ENCODE data around the gene CTNNA3.

Gene CTNNA3

DNA sequence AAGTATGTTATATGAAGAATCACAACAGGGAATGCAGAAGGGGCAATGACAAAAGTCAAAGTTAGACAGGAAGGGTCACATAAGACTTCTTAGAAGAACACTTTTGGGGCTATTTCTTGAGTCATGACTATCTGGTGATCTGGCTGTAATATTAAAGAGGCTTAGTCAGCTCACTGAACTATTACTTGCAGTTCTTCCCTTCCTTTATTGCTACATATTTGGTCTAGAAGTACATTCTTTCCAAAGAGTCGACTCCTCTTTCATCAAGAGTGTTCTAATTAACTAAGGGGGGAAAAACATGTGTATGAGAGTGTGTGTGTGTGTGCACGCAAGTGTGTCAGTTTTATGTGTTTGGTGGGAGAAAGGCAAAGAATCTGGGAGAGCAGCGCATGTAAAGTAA is 1017.5 kb downstream of the CTNNA3 start:
- no peak overlapping the region for H3K27ac ChIP-seq (ENCODE audit: low read depth, low read length, severe bottlenecking)
- no peaks in the 10 kb centered on the region for H3K36me3 ChIP-seq (ENCODE audit: control insufficient read depth, insufficient read depth, low read length)
- WGBS, 2 experiments (ENCODE audit: insufficient coverage in 2 of 2), result 79 to 84% methylated on average over 2 of the region's 3 CpGs
- H3K9me3 ChIP-seq (ENCODE audit: control insufficient read depth, low read length), result no peaks in the 10 kb centered on the region
- no peak overlapping the region for H3K4me3 ChIP-seq (ENCODE audit: extremely low read depth, insufficient read depth, low read length, poor library complexity, severe bottlenecking)
- no peaks in the 10 kb centered on the region for H3K4me1 ChIP-seq (ENCODE audit: control insufficient read depth, insufficient read depth, low read length, poor library complexity, severe bottlenecking)

DNA sequence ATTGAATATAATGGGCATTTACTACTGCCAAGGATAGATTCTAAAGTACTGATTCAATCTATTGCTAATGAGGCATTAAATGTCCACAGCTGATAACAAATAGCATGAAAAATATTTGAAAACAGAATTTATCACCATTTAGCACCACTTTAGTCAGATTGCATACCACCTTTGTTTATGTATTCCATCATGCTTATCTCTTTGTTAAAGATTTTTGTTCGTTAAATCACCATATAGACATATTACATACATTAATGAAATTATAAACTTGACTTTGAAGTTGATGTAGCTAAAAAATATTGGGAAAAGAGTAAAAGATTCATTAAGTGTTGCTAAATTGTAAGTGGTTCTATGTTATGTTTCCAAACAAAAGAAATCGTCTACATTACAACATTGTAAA is 1022.9 kb downstream of the CTNNA3 start:
- Histone ChIP-seq H3K36me3 (ENCODE audit: control insufficient read depth, insufficient read depth, low read length) (no peaks in the 10 kb centered on the region), H3K4me1 (ENCODE audit: control insufficient read depth, insufficient read depth, low read length, poor library complexity, severe bottlenecking) (no peaks in the 10 kb centered on the region), H3K27ac (ENCODE audit: low read depth, low read length, severe bottlenecking) (no peak overlapping the region), H3K9me3 (ENCODE audit: control insufficient read depth, low read length) (no peaks in the 10 kb centered on the region), H3K4me3 (ENCODE audit: extremely low read depth, insufficient read depth, low read length, poor library complexity, severe bottlenecking) (no peak overlapping the region)
- no CpG with 5 or more reads among the region's 2 CpGs for WGBS, 2 experiments (ENCODE audit: insufficient coverage in 2 of 2)

DNA sequence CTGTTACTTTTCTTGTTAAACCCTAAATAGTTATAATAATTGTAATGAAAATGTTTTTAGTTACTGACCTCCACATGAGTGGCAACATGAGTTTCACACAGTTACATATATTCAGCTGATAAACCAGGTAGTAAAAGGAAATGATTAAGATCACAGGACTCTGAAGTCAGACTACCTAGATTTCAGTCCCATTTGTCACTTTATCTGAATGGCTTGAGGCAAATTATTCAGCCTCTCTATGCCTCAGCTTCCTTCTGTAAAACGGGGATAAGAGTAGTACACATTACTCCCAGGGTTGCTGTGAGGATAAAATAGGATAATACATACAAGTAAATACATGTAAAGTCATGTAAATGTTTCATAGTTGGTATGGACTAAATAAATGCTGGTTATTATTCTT is 1024.4 kb downstream of the CTNNA3 start:
- H3K4me3 ChIP-seq (ENCODE audit: extremely low read depth, insufficient read depth, low read length, poor library complexity, severe bottlenecking), result no peak overlapping the region
- no peaks in the 10 kb centered on the region for H3K9me3 ChIP-seq (ENCODE audit: control insufficient read depth, low read length)
- no peaks in the 10 kb centered on the region for H3K36me3 ChIP-seq (ENCODE audit: control insufficient read depth, insufficient read depth, low read length)
- no peaks in the 10 kb centered on the region for H3K4me1 ChIP-seq (ENCODE audit: control insufficient read depth, insufficient read depth, low read length, poor library complexity, severe bottlenecking)
- H3K27ac ChIP-seq (ENCODE audit: low read depth, low read length, severe bottlenecking), result no peak overlapping the region
- no CpG with 5 or more reads among the region's 1 CpG for WGBS, 2 experiments (ENCODE audit: insufficient coverage in 2 of 2)

DNA sequence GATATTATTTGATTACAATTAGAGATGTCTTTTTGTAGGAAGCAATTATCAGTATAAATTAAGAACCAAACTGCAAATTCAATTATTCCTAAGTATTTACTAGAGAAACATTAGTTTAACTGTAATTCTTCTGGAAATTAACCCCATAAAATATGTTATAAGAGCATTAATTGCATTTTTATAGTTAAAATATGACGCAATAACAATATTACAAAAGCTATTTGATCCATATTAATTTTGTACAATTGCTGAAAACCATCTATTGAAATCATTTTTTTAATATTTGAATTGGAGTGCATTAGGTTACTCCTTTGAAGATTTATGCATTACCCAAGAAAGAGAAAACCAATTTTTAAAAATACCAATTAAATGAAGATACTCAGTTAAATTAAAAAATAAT is 1024.9 kb downstream of the CTNNA3 start:
- H3K4me1 ChIP-seq (ENCODE audit: control insufficient read depth, insufficient read depth, low read length, poor library complexity, severe bottlenecking), result no peaks in the 10 kb centered on the region
- WGBS, 2 experiments (ENCODE audit: insufficient coverage in 2 of 2), result no CpG with 5 or more reads among the region's 1 CpG

GRCh38 chr10:66656499-66656898 is 1039.5 kb downstream of the CTNNA3 start:
- no peaks in the 10 kb centered on the region for H3K9me3 ChIP-seq (ENCODE audit: control insufficient read depth, low read length)
- no peak overlapping the region for H3K27ac ChIP-seq (ENCODE audit: low read depth, low read length, severe bottlenecking)
- H3K36me3 ChIP-seq (ENCODE audit: control insufficient read depth, insufficient read depth, low read length), result no peaks in the 10 kb centered on the region
- H3K4me1 ChIP-seq (ENCODE audit: control insufficient read depth, insufficient read depth, low read length, poor library complexity, severe bottlenecking), result no peaks in the 10 kb centered on the region
- H3K4me3 ChIP-seq (ENCODE audit: extremely low read depth, insufficient read depth, low read length, poor library complexity, severe bottlenecking), result no peak overlapping the region

More for the DNA sequence above, 1024.9 kb downstream of the CTNNA3 start:
- Histone ChIP-seq H3K9me3 (ENCODE audit: control insufficient read depth, low read length) (no peaks in the 10 kb centered on the region), H3K4me3 (ENCODE audit: extremely low read depth, insufficient read depth, low read length, poor library complexity, severe bottlenecking) (no peak overlapping the region), H3K36me3 (ENCODE audit: control insufficient read depth, insufficient read depth, low read length) (no peaks in the 10 kb centered on the region), H3K27ac (ENCODE audit: low read depth, low read length, severe bottlenecking) (no peak overlapping the region)

DNA sequence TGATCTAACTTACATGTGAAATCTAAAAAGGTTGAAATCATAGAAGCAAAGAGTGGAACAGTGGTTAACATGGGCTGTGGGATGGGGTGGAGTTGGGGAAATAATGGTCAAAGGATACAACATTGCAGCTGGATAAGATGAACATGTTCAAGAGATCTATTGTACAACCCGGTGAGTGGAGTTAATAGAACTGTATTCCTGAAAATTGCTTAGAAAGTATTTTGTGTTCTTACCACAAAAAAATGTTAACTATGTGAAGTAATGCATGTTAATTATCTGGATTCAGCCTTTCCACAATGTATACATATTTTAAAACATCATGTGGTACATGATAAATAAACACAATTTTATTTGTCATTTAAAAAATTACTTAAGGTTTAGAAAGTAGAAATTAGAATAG is 1041.1 kb downstream of the CTNNA3 start:
- Histone ChIP-seq H3K4me1 (ENCODE audit: control insufficient read depth, insufficient read depth, low read length, poor library complexity, severe bottlenecking) (no peaks in the 10 kb centered on the region), H3K4me3 (ENCODE audit: extremely low read depth, insufficient read depth, low read length, poor library complexity, severe bottlenecking) (no peak overlapping the region), H3K27ac (ENCODE audit: low read depth, low read length, severe bottlenecking) (no peak overlapping the region), H3K9me3 (ENCODE audit: control insufficient read depth, low read length) (no peaks in the 10 kb centered on the region), H3K36me3 (ENCODE audit: control insufficient read depth, insufficient read depth, low read length) (no peaks in the 10 kb centered on the region)
- 100% methylated on average over 1 of the region's 1 CpG; no CpG with 5 or more reads in 1 of the 2 experiments for WGBS, 2 experiments (ENCODE audit: insufficient coverage in 2 of 2)

DNA sequence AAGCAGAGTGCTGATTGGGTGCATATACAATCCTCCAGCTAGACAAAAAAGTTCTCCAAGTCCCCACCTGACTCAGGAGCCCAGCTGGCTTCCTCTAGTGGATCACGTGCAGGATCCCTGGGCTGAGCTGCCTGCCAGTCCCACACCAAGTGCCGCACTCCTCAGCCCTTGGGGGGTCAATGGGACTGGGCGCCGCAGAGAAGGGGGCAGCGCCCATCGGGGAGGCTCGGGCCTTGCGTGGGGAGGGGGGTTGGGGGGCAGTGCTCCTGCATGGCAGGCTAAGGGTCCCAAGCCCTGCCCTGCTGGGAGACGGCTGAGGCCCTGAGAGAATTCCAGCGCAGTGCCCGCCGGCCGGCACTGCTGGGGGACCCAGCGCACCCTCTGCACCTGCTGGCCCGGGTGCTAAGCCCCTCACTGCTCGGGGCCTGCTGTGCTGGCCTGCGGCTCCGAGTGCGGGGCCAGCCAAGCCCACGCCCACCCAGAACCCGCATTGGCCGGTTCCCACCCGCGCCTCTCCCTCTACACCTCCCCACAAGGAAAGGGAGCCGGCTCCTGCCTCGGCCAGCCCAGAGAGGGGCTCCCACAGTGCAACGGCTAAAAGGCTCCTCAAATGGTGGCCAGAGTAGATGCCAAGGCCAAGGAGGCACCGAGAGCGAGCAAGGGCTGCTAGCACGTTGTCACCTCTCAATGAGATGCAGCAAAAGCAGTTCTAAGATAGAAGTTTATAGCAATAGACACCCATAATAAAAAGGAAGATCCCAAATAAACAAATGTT is 1044.5 kb downstream of the CTNNA3 start:
- WGBS, 2 experiments (ENCODE audit: insufficient coverage in 2 of 2), result 89 to 92% methylated on average over 7 to 13 of the region's 30 CpGs
- H3K9me3 ChIP-seq (ENCODE audit: control insufficient read depth, low read length), result no peaks in the 10 kb centered on the region
- no peaks in the 10 kb centered on the region for H3K4me1 ChIP-seq (ENCODE audit: control insufficient read depth, insufficient read depth, low read length, poor library complexity, severe bottlenecking)
- H3K4me3 ChIP-seq (ENCODE audit: extremely low read depth, insufficient read depth, low read length, poor library complexity, severe bottlenecking), result no peak overlapping the region
- no peak overlapping the region for H3K27ac ChIP-seq (ENCODE audit: low read depth, low read length, severe bottlenecking)
- H3K36me3 ChIP-seq (ENCODE audit: control insufficient read depth, insufficient read depth, low read length), result no peaks in the 10 kb centered on the region

DNA sequence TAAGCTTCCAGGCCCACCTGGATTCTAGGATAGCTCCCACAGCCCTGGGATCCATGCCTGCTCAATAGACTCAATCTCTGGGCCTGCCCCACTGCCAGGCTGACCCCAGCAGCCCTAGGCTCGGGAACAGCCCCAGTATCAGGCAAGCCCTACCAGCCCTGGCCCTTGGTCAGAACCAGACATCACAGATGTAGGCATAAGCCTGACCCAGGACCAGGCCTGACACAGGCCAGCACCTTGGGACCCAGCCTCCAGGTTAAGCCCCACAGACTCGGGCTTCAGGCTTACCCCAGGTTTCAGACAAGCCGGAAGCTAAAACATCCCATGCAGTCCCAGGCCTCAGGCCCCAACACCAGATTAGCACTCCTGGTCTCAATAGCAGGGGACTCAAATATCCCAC is 1046.4 kb downstream of the CTNNA3 start:
- no peak overlapping the region for H3K27ac ChIP-seq (ENCODE audit: low read depth, low read length, severe bottlenecking)
- no peak overlapping the region for H3K4me3 ChIP-seq (ENCODE audit: extremely low read depth, insufficient read depth, low read length, poor library complexity, severe bottlenecking)
- H3K36me3 ChIP-seq (ENCODE audit: control insufficient read depth, insufficient read depth, low read length), result no peaks in the 10 kb centered on the region
- WGBS, 2 experiments (ENCODE audit: insufficient coverage in 2 of 2), result 57 to 83% methylated on average over 1 to 3 of the region's 3 CpGs
- no peaks in the 10 kb centered on the region for H3K4me1 ChIP-seq (ENCODE audit: control insufficient read depth, insufficient read depth, low read length, poor library complexity, severe bottlenecking)
- no peaks in the 10 kb centered on the region for H3K9me3 ChIP-seq (ENCODE audit: control insufficient read depth, low read length)

GRCh38 chr10:66642217-66642616 is 1053.8 kb downstream of the CTNNA3 start:
- no CpG with 5 or more reads among the region's 1 CpG for WGBS, 2 experiments (ENCODE audit: insufficient coverage in 2 of 2)
- Histone ChIP-seq H3K9me3 (ENCODE audit: control insufficient read depth, low read length) (no peaks in the 10 kb centered on the region), H3K27ac (ENCODE audit: low read depth, low read length, severe bottlenecking) (no peak overlapping the region), H3K36me3 (ENCODE audit: control insufficient read depth, insufficient read depth, low read length) (no peaks in the 10 kb centered on the region), H3K4me1 (ENCODE audit: control insufficient read depth, insufficient read depth, low read length, poor library complexity, severe bottlenecking) (no peaks in the 10 kb centered on the region), H3K4me3 (ENCODE audit: extremely low read depth, insufficient read depth, low read length, poor library complexity, severe bottlenecking) (no peak overlapping the region)

DNA sequence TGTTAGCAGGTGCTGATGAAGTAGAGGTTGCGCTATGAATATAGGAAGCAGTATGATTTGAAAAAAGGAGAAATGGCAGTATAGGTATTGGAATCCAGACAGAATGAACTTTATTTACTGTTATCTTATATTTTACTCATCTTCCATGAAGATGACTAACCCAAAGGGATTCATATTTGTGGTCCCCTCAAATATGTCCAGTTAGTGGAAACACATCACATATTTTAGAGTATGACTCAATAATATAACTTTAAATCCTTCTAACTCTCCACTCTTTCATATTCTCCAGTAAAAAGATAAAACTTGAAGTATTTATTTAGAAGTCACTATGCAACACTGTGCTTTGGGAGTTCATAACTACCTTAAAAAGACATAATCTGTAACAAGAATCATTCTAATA is 1056.6 kb downstream of the CTNNA3 start:
- Histone ChIP-seq H3K4me1 (ENCODE audit: control insufficient read depth, insufficient read depth, low read length, poor library complexity, severe bottlenecking) (no peaks in the 10 kb centered on the region), H3K27ac (ENCODE audit: low read depth, low read length, severe bottlenecking) (no peak overlapping the region), H3K9me3 (ENCODE audit: control insufficient read depth, low read length) (no peaks in the 10 kb centered on the region), H3K36me3 (ENCODE audit: control insufficient read depth, insufficient read depth, low read length) (no peaks in the 10 kb centered on the region), H3K4me3 (ENCODE audit: extremely low read depth, insufficient read depth, low read length, poor library complexity, severe bottlenecking) (no peak overlapping the region)
- no CpG with 5 or more reads among the region's 1 CpG for WGBS, 2 experiments (ENCODE audit: insufficient coverage in 2 of 2)

DNA sequence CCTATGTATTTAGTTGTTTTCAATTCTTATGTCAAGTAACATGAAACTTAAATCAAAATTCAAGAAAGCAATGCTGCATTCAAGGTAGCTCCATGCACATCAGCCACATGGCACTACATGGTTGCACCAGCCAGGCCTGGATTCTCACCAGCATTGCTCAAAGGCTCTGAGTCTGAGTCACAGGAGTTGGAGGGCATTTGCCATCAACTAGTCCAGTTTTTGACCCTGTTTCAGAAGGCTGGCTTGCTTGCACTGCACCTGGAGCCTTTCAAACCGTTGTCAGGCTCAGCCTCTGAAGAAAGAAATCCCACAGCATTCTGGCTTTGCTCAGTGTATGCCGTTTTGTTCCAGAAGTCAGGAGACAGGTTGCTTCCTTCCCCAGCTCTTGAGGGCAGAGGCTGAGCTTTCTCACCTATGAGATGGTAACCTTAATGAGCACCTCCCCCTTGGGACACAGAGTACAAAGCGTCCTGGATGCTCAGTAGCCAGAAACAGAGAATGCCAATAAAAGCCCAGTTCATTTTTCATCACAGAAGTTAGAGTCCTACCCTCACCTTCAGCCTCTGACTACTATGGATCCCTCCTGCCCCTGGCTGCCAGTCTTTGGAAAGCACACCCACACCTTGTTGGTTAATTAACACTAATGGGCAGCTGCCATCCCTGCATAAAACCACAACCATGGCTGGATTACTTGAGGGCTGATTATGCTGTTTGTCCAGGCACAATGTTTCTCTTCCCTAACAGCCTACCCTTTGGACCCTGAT is 1058.5 kb downstream of the CTNNA3 start:
- 74 to 85% methylated on average over 3 of the region's 3 CpGs for WGBS, 2 experiments (ENCODE audit: insufficient coverage in 2 of 2)
- H3K4me3 ChIP-seq (ENCODE audit: extremely low read depth, insufficient read depth, low read length, poor library complexity, severe bottlenecking), result no peak overlapping the region

More for the DNA sequence above, 1058.5 kb downstream of the CTNNA3 start:
- no peak overlapping the region for H3K27ac ChIP-seq (ENCODE audit: low read depth, low read length, severe bottlenecking)
- no peaks in the 10 kb centered on the region for H3K36me3 ChIP-seq (ENCODE audit: control insufficient read depth, insufficient read depth, low read length)
- no peaks in the 10 kb centered on the region for H3K9me3 ChIP-seq (ENCODE audit: control insufficient read depth, low read length)
- no peaks in the 10 kb centered on the region for H3K4me1 ChIP-seq (ENCODE audit: control insufficient read depth, insufficient read depth, low read length, poor library complexity, severe bottlenecking)

Measured in mesodermal cell (in vitro differentiated cells).